SK-N-SH (cell line): ENCODE results near the gene CLASRP. TPM values are rescaled to one million over a fixed set of nuclear protein-coding genes. Genes with fewer than 3 reads are reported as not detected.

Source experiments
- CTCF ChIA-PET: fragments of 300-600, 350-600 bp; formaldehyde crosslinking; extraction: SDS; loops from one replicate; lab custom pipeline; 2021; lab: Yijun Ruan, JAX
- POLR2A ChIA-PET: fragments of 350-600 bp; sonication (Branson Sonifier 250); formaldehyde crosslinking; extraction: SDS; loops from one replicate; lab custom pipeline; 2020; ENCODE audit warnings: antibody characterized with exemption, inconsistent platforms; lab: Yijun Ruan, JAX
- DNase-seq: peaks from one replicate; pipeline ENCODE4 v3.0.0; 2012
- H2AFZ ChIP-seq: fragments of 200-600 bp; sonication (generic); 2 replicates; pipeline ENCODE4 v1.8.1; 2016; ENCODE audit warnings: antibody characterized with exemption, mild to moderate bottlenecking, low read depth
- H3F3A ChIP-seq: fragments of 200-600 bp; sonication (generic); replicated peaks from 2 replicates; pipeline ENCODE3; 2016; ENCODE audit warnings: antibody characterized with exemption, mild to moderate bottlenecking; ENCODE audit not compliant: insufficient read depth
- H3K27ac ChIP-seq, 2 experiments: fragments of 200-500 bp in 1 of 2; fragments of 200-600 bp in 1 of 2; sonication (Bioruptor generic) in 1 of 2; sonication (generic), shearing (Covaris generic) in 1 of 2; 2 replicates each; pipeline versions ENCODE4 v1.5.1 to v1.6.1; 2014 to 2016; ENCODE audit warnings: low read depth in 2 of 2, inconsistent platforms in 1 of 2, low read length in 1 of 2, mild to moderate bottlenecking in 1 of 2, mixed read lengths in 1 of 2
- H3K27me3 ChIP-seq: fragments of 200-600 bp; sonication (generic), shearing (Covaris generic); 2 replicates; pipeline ENCODE4 v1.6.1; 2016; ENCODE audit warnings: mixed run types; ENCODE audit not compliant: insufficient read depth
- H3K36me3 ChIP-seq, 2 experiments: fragments of 200-500 bp in 1 of 2; fragments of 200-600 bp in 1 of 2; sonication (Bioruptor generic) in 1 of 2; sonication (generic) in 1 of 2; replicated peaks in 1 of 2; 2 replicates each; pipeline versions ENCODE3 to v1.5.1; 2014 to 2016; ENCODE audit warnings: low read length in 1 of 2, mild to moderate bottlenecking in 1 of 2; ENCODE audit not compliant: insufficient read depth in 2 of 2, control insufficient read depth in 1 of 2
- H3K4me1 ChIP-seq, 2 experiments: fragments of 200-500 bp in 1 of 2; fragments of 200-600 bp in 1 of 2; sonication (Bioruptor generic) in 1 of 2; sonication (generic), shearing (Covaris generic) in 1 of 2; 2 replicates each; pipeline versions ENCODE4 v1.5.1 to v1.6.1; 2014 to 2016; ENCODE audit warnings: low read depth in 1 of 2, low read length in 1 of 2, mixed run types in 1 of 2; ENCODE audit not compliant: insufficient read depth in 2 of 2, control insufficient read depth in 1 of 2
- H3K4me2 ChIP-seq: fragments of 200-600 bp; sonication (generic), shearing (Covaris generic); 2 replicates; pipeline ENCODE4 v1.6.1; 2017; ENCODE audit warnings: mixed run types
- H3K4me3 ChIP-seq, 2 experiments: fragments of 200-500 bp in 1 of 2; fragments of 200-600 bp in 1 of 2; sonication (Bioruptor generic) in 1 of 2; sonication (generic), shearing (Covaris generic) in 1 of 2; 2 replicates each; pipeline versions ENCODE4 v1.5.1 to v1.8.1; 2014 to 2016; ENCODE audit warnings: low read depth in 2 of 2, inconsistent platforms in 1 of 2, low read length in 1 of 2, mild to moderate bottlenecking in 1 of 2, mixed read lengths in 1 of 2, moderate library complexity in 1 of 2
- H3K79me2 ChIP-seq: fragments of 200-600 bp; sonication (generic); 2 replicates; pipeline ENCODE4 v1.8.1; 2017; ENCODE audit warnings: mild to moderate bottlenecking; ENCODE audit not compliant: insufficient read depth
- H3K9ac ChIP-seq: fragments of 200-600 bp; sonication (generic); 2 replicates; pipeline ENCODE4 v1.6.1; 2017; ENCODE audit warnings: mixed run types
- H3K9me2 ChIP-seq: fragments of 200-600 bp; sonication (generic); 2 replicates; pipeline ENCODE4 v1.6.1; 2017; ENCODE audit warnings: mixed run types
- H3K9me3 ChIP-seq: fragments of 200-600 bp; sonication (generic); 2 replicates; pipeline ENCODE4 v1.6.1; 2017; ENCODE audit warnings: mixed run types, mild to moderate bottlenecking, moderate library complexity
- H4K20me1 ChIP-seq: fragments of 200-600 bp; sonication (generic); 2 replicates; pipeline ENCODE4 v1.6.1; 2017; ENCODE audit warnings: mild to moderate bottlenecking, mixed run types; ENCODE audit not compliant: insufficient read depth
- ELF1 ChIP-seq: IDR thresholded peaks from 2 replicates; pipeline ENCODE4 v1.4.0; 2012
- EP300 ChIP-seq, 2 experiments: IDR thresholded peaks; 2 replicates each; pipeline versions ENCODE4 v1.4.0 to v1.6.1; 2012; ENCODE audit warnings: borderline replicate concordance in 1 of 2, low read depth in 1 of 2, low read length in 1 of 2
- FOSL2 ChIP-seq: IDR thresholded peaks from 2 replicates; pipeline ENCODE4 v1.4.0; 2012; ENCODE audit warnings: low read depth, mild to moderate bottlenecking, moderate library complexity, borderline replicate concordance
- FOXJ3 ChIP-seq: sonication (generic); formaldehyde crosslinking; IDR thresholded peaks from 2 replicates; pipeline ENCODE4 v1.5.1; 2020; ENCODE audit warnings: mild to moderate bottlenecking, missing genetic modification reagents
- GABPA ChIP-seq: IDR thresholded peaks from 2 replicates; pipeline ENCODE4 v1.4.0; 2012; ENCODE audit warnings: low read depth, mild to moderate bottlenecking
- JUND ChIP-seq: IDR thresholded peaks from 2 replicates; pipeline ENCODE4 v1.4.0; 2012
- MXI1 ChIP-seq: IDR thresholded peaks from 2 replicates; pipeline ENCODE4 v1.6.1; 2012; ENCODE audit warnings: mild to moderate bottlenecking, low read depth, low read length, improper control_type of control experiment
- NFIC ChIP-seq: IDR thresholded peaks from 2 replicates; pipeline ENCODE4 v1.4.0; 2012; ENCODE audit warnings: borderline replicate concordance
- PBX3 ChIP-seq: IDR thresholded peaks from 2 replicates; pipeline ENCODE4; 2012
- POLR2AphosphoS5 ChIP-seq: IDR thresholded peaks from 2 replicates; pipeline ENCODE4 v1.6.1; 2012; ENCODE audit warnings: low read depth, low read length
- RAD21 ChIP-seq: IDR thresholded peaks from 2 replicates; pipeline ENCODE4 v1.6.1; 2012; ENCODE audit warnings: mild to moderate bottlenecking, low read length
- SIN3A ChIP-seq: IDR thresholded peaks from 2 replicates; pipeline ENCODE4 v1.6.1; 2012; ENCODE audit warnings: low read depth, mild to moderate bottlenecking, low read length, moderate library complexity, borderline replicate concordance
- TAF1 ChIP-seq: IDR thresholded peaks from 2 replicates; pipeline ENCODE4 v1.6.1; 2012; ENCODE audit warnings: low read depth, mild to moderate bottlenecking, low read length, moderate library complexity, borderline replicate concordance
- USF1 ChIP-seq: IDR thresholded peaks from 2 replicates; pipeline ENCODE4 v1.4.0; 2012; ENCODE audit warnings: low read depth, borderline replicate concordance
- YY1 ChIP-seq: IDR thresholded peaks from 2 replicates; pipeline ENCODE4 v1.4.0; 2012; ENCODE audit warnings: low read depth, mild to moderate bottlenecking
- WGBS: methylation state at CpG from one replicate; pipeline ENCODE4 v1.1.6; 2017; ENCODE audit warnings: low lambda C conversion rate; 5-methylcytosine and 5-hydroxymethylcytosine counted together
- polyA plus RNA-seq, 3 experiments: library from polyadenylated mRNA; depleted of rRNA; stranded (reverse); fragments of >200 nt; gene quantifications; 2 replicates each; pipeline ENCODE4 v1.2.3, GENCODE V29; 2012

Gene CLASRP
- polyA plus RNA-seq, 1 of the 3 experiments (the other 2 are of a cell fraction): 54.8 TPM

GRCh38 chr19:45115809-45116615 lies 77.2 kb downstream of the CLASRP start:
- Histone ChIP-seq H3K79me2 (peaks cover 91% of the 10 kb centered on the region), H3K27me3 (no peaks in the 10 kb centered on the region), H3F3A (no peaks in the 10 kb centered on the region), H3K4me3 (no peak overlapping the region), H3K9me3 (no peaks in the 10 kb centered on the region), H3K27ac (no peak overlapping the region), H3K4me1 (peaks cover 0 to 5% of the 10 kb centered on the region in 2 experiments; a peak in 1 of 4 replicates), H3K36me3 (no peaks in the 10 kb centered on the region), H3K9me2 (no peaks in the 10 kb centered on the region), H2AFZ (no peak overlapping the region), H3K4me2 (no peak overlapping the region), H4K20me1 (peaks cover 94% of the 10 kb centered on the region), H3K9ac (no peak overlapping the region)
- 85% methylated on average over 10 of the region's 21 CpGs for WGBS
- TF ChIP-seq EP300 (IDR thresholded peaks at IDR 0.05; ENCODE audit: borderline replicate concordance in 1 of 2, low read depth in 1 of 2, low read length in 1 of 2): no peak
- DNase-seq: no peak
- CTCF ChIA-PET: interaction anchor here (0.7 to 1.6 kb wide), 4 partner anchors 9 to 57 kb away, joined by 3 to 6 read pairs (median 5); no protein-coding TSS in a partner anchor
- POLR2A ChIA-PET: no interaction called here

- H3K9me3 ChIP-seq: no peaks in the 10 kb centered on the region
- no peak overlapping the region for H3K27ac ChIP-seq
- WGBS: 88% methylated on average over 16 of the region's 16 CpGs
- peaks cover 96% of the 10 kb centered on the region for H4K20me1 ChIP-seq
- H3K4me1 ChIP-seq: peaks cover 0 to 7% of the 10 kb centered on the region in 2 experiments; a peak in 1 of 4 replicates
- no peaks in the 10 kb centered on the region for H3K9me2 ChIP-seq
- no peak overlapping the region for H3K4me3 ChIP-seq
- H3K79me2 ChIP-seq: peaks cover 89% of the 10 kb centered on the region
- no peaks in the 10 kb centered on the region for H3K36me3 ChIP-seq
- H2AFZ ChIP-seq: no peak overlapping the region
- TF ChIP-seq FOSL2 (no peak), MXI1 (no peak), POLR2AphosphoS5 (no peak), YY1 (no peak), NFIC (no peak), PBX3 (no peak), TAF1 (no peak), RAD21 (no peak), JUND (no peak), USF1 (no peak), ELF1 (no peak), GABPA (no peak), FOXJ3 (CRISPR knock-in tag) (no peak), SIN3A (no peak)
- ChIA-PET POLR2A (no interaction called here), CTCF (no interaction called here)
- H3F3A ChIP-seq: no peaks in the 10 kb centered on the region
- no peak overlapping the region for H3K9ac ChIP-seq
- H3K27me3 ChIP-seq: no peaks in the 10 kb centered on the region
- no peak overlapping the region for H3K4me2 ChIP-seq
- no peak for DNase-seq
Observed at GRCh38 chr19:45117167-45117594, 78.3 kb downstream of the CLASRP start.
